Sigmoid colon (tissue), 4 donors: ENCODE measurements around the gene ADCY7.

Source experiments
- EP300 ChIP-seq, 4 donors: sonication (generic); formaldehyde crosslinking; IDR thresholded peaks; one replicate each; pipeline ENCODE4 v1.6.1; 2017; ENCODE audit warnings: antibody characterized with exemption in 4 of 4
- POLR2A ChIP-seq, 2 donors: fragments of 450-650 bp; IDR thresholded peaks; one replicate each; pipeline ENCODE4 v1.6.1; 2016; ENCODE audit warnings: antibody characterized with exemption in 2 of 2, mild to moderate bottlenecking in 2 of 2, moderate library complexity in 2 of 2
- TF ChIP-seq, protein P1 (sequence below), 4 experiments: fragments of 450-650 bp in 3 of 4; fragments of 200-600 bp in 1 of 4; IDR thresholded peaks; one replicate each; pipeline ENCODE4 v1.5.1; 2016 to 2019; ENCODE audit warnings: antibody characterized with exemption in 4 of 4, mild to moderate bottlenecking in 3 of 4, moderate library complexity in 2 of 4

DNA sequence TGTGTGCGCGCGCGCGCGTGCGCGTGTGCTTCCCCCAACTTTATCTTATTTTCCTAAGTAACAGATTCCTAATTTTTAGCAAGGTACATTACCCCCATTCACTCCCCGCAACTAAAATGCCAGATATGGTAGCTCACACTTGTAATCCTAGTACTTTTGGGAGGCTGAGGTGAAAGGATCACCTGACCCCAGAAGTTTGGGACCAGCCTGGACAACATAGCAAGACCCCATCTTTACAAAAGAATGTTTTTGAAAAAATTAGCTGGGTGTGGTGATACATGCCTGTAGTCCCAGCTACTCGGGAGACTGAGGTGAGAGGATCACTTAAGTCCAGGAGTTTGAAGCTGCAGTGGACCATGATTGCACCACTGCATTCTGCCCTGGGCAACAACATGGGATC, 97.3 kb downstream of the ADCY7 start:
- TF ChIP-seq, protein P1, sequence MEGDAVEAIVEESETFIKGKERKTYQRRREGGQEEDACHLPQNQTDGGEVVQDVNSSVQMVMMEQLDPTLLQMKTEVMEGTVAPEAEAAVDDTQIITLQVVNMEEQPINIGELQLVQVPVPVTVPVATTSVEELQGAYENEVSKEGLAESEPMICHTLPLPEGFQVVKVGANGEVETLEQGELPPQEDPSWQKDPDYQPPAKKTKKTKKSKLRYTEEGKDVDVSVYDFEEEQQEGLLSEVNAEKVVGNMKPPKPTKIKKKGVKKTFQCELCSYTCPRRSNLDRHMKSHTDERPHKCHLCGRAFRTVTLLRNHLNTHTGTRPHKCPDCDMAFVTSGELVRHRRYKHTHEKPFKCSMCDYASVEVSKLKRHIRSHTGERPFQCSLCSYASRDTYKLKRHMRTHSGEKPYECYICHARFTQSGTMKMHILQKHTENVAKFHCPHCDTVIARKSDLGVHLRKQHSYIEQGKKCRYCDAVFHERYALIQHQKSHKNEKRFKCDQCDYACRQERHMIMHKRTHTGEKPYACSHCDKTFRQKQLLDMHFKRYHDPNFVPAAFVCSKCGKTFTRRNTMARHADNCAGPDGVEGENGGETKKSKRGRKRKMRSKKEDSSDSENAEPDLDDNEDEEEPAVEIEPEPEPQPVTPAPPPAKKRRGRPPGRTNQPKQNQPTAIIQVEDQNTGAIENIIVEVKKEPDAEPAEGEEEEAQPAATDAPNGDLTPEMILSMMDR (IDR thresholded peaks at IDR 0.05): no peak
- TF ChIP-seq POLR2A (IDR thresholded peaks at IDR 0.05): no peak
- no peak for TF ChIP-seq EP300 (IDR thresholded peaks at IDR 0.05)
